GM18907 (cell line): ENCODE data around the gene SPESP1.

Experiments used
- ATAC-seq: cut with Tn5 transposase; IDR thresholded peaks from one replicate; pipeline ENCODE4 v1.9.1; 2021; ENCODE audit warnings: mild to moderate bottlenecking, moderate library complexity; ENCODE audit not compliant: unreplicated experiment

SPESP1 gene

GRCh38 chr15:68990231-68990991, 60.1 kb downstream of the SPESP1 start:
- no peak for ATAC-seq

- ATAC-seq: no peak
Observed at GRCh38 chr15:68990992-68991500, 60.7 kb downstream of the SPESP1 start.

GRCh38 chr15:68991723-68992122, 61.4 kb downstream of the SPESP1 start:
- no peak for ATAC-seq

DNA sequence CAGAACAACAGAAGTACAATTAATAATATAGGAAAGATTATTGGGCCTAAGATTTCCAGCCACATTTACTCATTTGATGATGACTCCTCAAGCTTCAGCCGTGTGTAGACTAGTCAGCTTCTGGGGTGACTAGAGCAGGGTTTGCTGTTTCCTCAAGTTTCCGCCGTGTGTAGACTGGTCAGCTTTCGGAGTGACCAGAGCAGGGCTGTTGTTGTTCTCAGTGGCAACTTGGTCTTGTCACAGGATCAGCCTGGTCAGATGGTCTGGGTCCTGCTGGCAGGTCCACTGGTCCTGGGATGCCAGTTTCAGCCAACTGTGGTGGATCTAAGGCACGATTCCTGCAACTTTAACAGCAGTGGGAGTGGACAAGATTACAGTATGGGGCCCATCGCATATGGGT, 62.4 kb downstream of the SPESP1 start:
- ATAC-seq: no peak

- ATAC-seq: no peak
Observed at GRCh38 chr15:68993276-68993675, 63.0 kb downstream of the SPESP1 start.

- no peak for ATAC-seq
Observed at GRCh38 chr15:68994149-68994548, 63.8 kb downstream of the SPESP1 start.

DNA sequence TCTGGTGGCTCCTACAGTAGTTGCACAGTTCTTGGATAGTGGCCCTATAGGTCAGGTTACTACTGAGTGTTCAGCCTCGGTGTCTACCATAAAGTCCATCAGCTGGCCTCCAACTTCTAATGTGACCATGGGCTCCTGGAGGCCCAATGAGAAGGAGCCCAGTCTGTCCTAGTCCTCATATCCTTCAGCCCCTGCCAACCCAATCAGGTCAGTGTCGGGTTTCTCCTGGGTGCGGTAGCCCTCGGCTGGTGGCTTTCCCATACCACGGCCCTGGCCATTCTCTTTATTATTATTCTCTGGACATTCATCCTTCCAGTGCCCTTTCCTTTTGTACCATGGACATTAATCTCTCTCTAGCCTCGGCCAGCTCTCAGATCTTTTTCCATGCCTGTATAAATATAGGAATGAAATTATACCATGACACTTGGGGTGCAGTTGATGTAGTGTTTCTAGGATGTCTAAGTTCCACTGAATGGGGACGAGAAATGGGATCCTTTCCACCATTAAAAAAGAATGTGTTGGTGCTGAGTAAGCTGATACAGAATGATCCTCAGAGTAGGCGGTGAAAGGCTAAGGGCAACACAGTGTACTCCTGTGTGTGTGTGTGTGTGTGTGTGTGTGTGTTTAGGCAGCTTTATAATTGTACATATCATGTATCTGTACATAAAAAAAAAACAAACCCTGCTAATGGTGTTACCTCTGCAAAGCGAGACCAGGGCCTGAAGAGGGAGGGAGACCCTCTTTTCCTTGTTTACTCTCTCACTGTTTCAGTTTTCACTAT, 64.8 kb downstream of the SPESP1 start:
- ATAC-seq: no peak
